ENCODE measurements around the gene DHFR. TPM values are rescaled to one million over a fixed set of nuclear protein-coding genes. Genes with fewer than 3 reads are reported as not detected.

The DHFR gene
- total RNA-seq, 1 donor from 2014 or later: 13.4 TPM

DNA sequence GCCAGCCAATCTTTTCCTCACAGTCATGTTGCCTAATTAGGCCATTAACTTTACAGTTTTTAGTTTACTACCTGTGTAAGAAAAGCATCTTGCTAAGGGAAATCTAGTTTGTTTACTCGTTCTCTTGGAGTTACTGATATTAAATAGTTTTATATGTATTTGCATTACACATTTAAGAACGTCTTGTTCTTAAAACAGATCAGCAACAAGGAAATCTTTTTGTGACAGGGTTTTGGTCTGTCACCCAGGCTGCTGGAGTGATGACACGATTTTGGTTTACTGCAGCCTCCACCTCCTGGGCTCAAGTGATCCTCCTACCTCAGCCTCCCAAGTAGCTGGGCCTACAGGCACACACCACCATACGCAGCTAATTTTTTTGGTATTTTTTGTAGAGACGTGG lies 29.6 kb downstream of the DHFR start:
- peaks cover 9% of the 10 kb centered on the region for H3K4me1 Mint-ChIP-seq (ENCODE audit: low read depth)
- H3K27me3 Mint-ChIP-seq (ENCODE audit: low read depth): no peaks in the 10 kb centered on the region
- no peak for DNase-seq (ENCODE audit: low spot score)
- TF ChIP-seq, protein P1, sequence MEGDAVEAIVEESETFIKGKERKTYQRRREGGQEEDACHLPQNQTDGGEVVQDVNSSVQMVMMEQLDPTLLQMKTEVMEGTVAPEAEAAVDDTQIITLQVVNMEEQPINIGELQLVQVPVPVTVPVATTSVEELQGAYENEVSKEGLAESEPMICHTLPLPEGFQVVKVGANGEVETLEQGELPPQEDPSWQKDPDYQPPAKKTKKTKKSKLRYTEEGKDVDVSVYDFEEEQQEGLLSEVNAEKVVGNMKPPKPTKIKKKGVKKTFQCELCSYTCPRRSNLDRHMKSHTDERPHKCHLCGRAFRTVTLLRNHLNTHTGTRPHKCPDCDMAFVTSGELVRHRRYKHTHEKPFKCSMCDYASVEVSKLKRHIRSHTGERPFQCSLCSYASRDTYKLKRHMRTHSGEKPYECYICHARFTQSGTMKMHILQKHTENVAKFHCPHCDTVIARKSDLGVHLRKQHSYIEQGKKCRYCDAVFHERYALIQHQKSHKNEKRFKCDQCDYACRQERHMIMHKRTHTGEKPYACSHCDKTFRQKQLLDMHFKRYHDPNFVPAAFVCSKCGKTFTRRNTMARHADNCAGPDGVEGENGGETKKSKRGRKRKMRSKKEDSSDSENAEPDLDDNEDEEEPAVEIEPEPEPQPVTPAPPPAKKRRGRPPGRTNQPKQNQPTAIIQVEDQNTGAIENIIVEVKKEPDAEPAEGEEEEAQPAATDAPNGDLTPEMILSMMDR (IDR thresholded peaks at IDR 0.05): no peak
- no peak overlapping the region for H3K27ac Mint-ChIP-seq (ENCODE audit: unreplicated experiment)
- H3K9me3 Mint-ChIP-seq (ENCODE audit: low read depth): peaks cover 3% of the 10 kb centered on the region
- peaks cover 3% of the 10 kb centered on the region for H3K36me3 Mint-ChIP-seq (ENCODE audit: low read depth)
- H3K4me3 Mint-ChIP-seq (ENCODE audit: unreplicated experiment): no peak overlapping the region

DNA sequence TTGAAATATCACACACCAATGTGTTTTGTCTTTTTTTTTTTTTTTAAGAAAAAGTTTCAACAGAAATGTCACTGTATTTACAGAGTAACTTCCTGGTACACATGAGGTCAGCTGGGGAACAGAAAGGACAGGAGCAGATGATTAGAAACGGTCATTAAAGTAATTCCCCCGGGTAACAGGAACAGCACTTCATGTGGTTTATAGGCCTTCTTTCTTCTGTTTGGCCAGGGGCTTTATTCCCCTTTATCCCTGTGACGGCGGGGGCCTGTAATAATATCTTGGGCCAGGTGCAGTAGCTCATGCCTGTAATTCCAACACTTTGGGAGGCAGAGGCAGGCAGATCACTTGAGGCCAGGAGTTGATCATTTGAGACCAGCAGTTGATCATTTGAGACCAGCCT lies 30.8 kb downstream of the DHFR start:
- H3K4me3 Mint-ChIP-seq (ENCODE audit: unreplicated experiment): no peak overlapping the region
- no peak for DNase-seq (ENCODE audit: low spot score)
- no peaks in the 10 kb centered on the region for H3K27me3 Mint-ChIP-seq (ENCODE audit: low read depth)
- TF ChIP-seq, protein P1 (IDR thresholded peaks at IDR 0.05): no peak
- H3K9me3 Mint-ChIP-seq (ENCODE audit: low read depth): peaks cover 3% of the 10 kb centered on the region
- H3K4me1 Mint-ChIP-seq (ENCODE audit: low read depth): peaks cover 4% of the 10 kb centered on the region
- no peak overlapping the region for H3K27ac Mint-ChIP-seq (ENCODE audit: unreplicated experiment)
- H3K36me3 Mint-ChIP-seq (ENCODE audit: low read depth): peaks cover 3% of the 10 kb centered on the region

DNA sequence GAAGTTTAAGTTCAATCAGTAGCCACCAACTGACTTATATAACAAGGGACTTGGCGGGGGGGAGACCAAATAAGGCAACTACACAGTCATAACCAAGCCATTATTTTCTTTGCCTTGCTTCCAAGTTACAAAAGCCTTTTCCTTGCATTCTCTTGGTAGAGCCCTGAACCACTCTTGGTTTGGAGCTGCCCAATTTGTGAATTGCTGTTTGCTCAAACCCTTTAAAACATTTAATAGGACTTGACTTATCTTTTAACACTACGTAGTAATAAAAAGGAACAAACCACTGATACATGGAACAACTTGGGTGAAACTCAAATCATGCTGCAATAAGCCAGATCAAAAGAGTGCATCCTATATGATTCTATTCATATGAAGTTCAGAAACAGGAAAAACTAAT lies 32.0 kb downstream of the DHFR start:
- DNase-seq (ENCODE audit: low spot score): no peak
- Mint-ChIP-seq H3K27me3 (ENCODE audit: low read depth) (no peaks in the 10 kb centered on the region), H3K9me3 (ENCODE audit: low read depth) (peaks cover 3% of the 10 kb centered on the region), H3K4me1 (ENCODE audit: low read depth) (peaks cover 4% of the 10 kb centered on the region), H3K27ac (ENCODE audit: unreplicated experiment) (no peak overlapping the region), H3K36me3 (ENCODE audit: low read depth) (peaks cover 3% of the 10 kb centered on the region), H3K4me3 (ENCODE audit: unreplicated experiment) (no peak overlapping the region)
- TF ChIP-seq, protein P1 (IDR thresholded peaks at IDR 0.05): no peak

DNA sequence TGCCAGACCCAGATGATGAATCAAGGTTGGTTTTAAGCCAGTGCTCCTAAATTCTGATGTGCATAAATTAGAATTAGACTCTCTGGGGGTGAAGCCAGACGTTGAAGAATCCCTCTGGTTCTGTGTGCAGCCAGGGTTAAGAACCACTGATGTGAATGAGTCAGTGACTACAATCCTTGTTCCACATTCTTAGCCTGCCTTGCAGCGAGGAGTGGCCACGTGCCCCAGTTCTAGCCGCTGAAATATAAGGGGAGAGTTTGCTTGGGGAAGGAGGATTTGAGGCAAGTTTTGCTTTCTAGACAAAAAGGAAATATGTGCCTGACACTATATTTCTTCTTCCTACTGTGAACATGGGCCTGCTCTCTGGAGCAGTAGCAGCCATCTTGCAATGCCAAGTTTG lies 34.6 kb downstream of the DHFR start:
- no peak for DNase-seq (ENCODE audit: low spot score)
- H3K27me3 Mint-ChIP-seq (ENCODE audit: low read depth): no peaks in the 10 kb centered on the region
- peaks cover 3% of the 10 kb centered on the region for H3K9me3 Mint-ChIP-seq (ENCODE audit: low read depth)
- no peak overlapping the region for H3K4me3 Mint-ChIP-seq (ENCODE audit: unreplicated experiment)
- H3K4me1 Mint-ChIP-seq (ENCODE audit: low read depth): peaks cover 4% of the 10 kb centered on the region
- no peak overlapping the region for H3K27ac Mint-ChIP-seq (ENCODE audit: unreplicated experiment)
- peaks cover 3% of the 10 kb centered on the region for H3K36me3 Mint-ChIP-seq (ENCODE audit: low read depth)
- TF ChIP-seq, protein P1 (IDR thresholded peaks at IDR 0.05): no peak

DNA sequence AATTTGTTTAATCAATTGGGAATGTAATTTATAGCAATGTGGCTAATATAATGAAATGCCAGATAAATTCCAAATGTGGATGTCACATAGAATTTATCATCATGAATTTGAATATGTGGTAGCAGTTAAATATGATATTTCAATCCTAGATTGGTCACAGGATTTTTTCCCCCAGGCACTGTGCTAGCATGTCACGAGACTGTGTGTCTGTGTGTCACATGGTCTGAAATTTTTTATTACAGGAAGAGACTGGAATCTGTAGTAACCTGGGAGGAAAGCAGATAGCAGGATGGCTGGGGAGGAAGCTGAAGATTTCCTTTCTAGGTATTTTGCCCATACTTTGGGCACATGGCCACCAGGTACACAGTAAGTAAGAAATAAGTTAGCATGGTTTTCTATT lies 35.7 kb downstream of the DHFR start:
- Mint-ChIP-seq H3K4me1 (ENCODE audit: low read depth) (peaks cover 4% of the 10 kb centered on the region), H3K36me3 (ENCODE audit: low read depth) (peaks cover 3% of the 10 kb centered on the region), H3K4me3 (ENCODE audit: unreplicated experiment) (no peak overlapping the region), H3K9me3 (ENCODE audit: low read depth) (peaks cover 3% of the 10 kb centered on the region), H3K27ac (ENCODE audit: unreplicated experiment) (no peak overlapping the region), H3K27me3 (ENCODE audit: low read depth) (no peaks in the 10 kb centered on the region)
- no peak for DNase-seq (ENCODE audit: low spot score)
- TF ChIP-seq, protein P1 (IDR thresholded peaks at IDR 0.05): no peak
